Caki2 (cell line): ENCODE results near the gene TTC3. TPM values are rescaled to one million over a fixed set of nuclear protein-coding genes. Genes with fewer than 3 reads are reported as not detected.

Experiments used
- total RNA-seq: library from RNA; depleted of rRNA; stranded (reverse); fragments of >200 nt; shearing (Covaris generic); gene quantifications from 2 replicates; pipeline ENCODE4 v1.2.3, GENCODE V29; 2014; ENCODE audit warnings: low replicate concordance; rRNA removed

The TTC3 gene
- total RNA-seq, 1 experiment from 2014 or later, result 100 TPM

Other genes starting within 250 kb of the TTC3 start
- gene HLCS, start 106.6 kb upstream of the TTC3 start, total RNA-seq, result 10.4 and 20.2 TPM in 2 replicates
- not detected in 2 replicates for gene RIPPLY3, start 66.6 kb upstream of the TTC3 start, total RNA-seq
- 78.5 and 83.9 TPM in 2 replicates for gene PIGP, start 183 bp upstream of the TTC3 start, total RNA-seq
- gene VPS26C, start 194.1 kb downstream of the TTC3 start, total RNA-seq, result 71.3 and 124 TPM in 2 replicates